Sigmoid colon (tissue), 4 donors: Measurements from ENCODE around the gene SECTM1.

Experiments used
- CTCF ChIP-seq, 4 experiments: fragments of 450-650 bp in 3 of 4; fragments of 200-600 bp in 1 of 4; IDR thresholded peaks; one replicate each; pipeline ENCODE4 v1.5.1; 2016 to 2019; ENCODE audit warnings: antibody characterized with exemption in 4 of 4, mild to moderate bottlenecking in 3 of 4, moderate library complexity in 2 of 4
- EP300 ChIP-seq, 4 donors: sonication (generic); formaldehyde crosslinking; IDR thresholded peaks; one replicate each; pipeline ENCODE4 v1.6.1; 2017; ENCODE audit warnings: antibody characterized with exemption in 4 of 4
- POLR2A ChIP-seq, 2 donors: fragments of 450-650 bp; IDR thresholded peaks; one replicate each; pipeline ENCODE4 v1.6.1; 2016; ENCODE audit warnings: antibody characterized with exemption in 2 of 2, mild to moderate bottlenecking in 2 of 2, moderate library complexity in 2 of 2
- POLR2AphosphoS5 ChIP-seq, 4 donors: sonication (generic); formaldehyde crosslinking; IDR thresholded peaks; one replicate each; pipeline ENCODE4 v1.6.1; 2017; ENCODE audit warnings: antibody characterized with exemption in 4 of 4

- TF ChIP-seq EP300 (IDR thresholded peaks at IDR 0.05) (no peak), POLR2A (IDR thresholded peaks at IDR 0.05) (no peak), CTCF (IDR thresholded peaks at IDR 0.05) (no peak), POLR2AphosphoS5 (IDR thresholded peaks at IDR 0.05) (peak in 3 of 4 donors; percentile 10 to 66 (median 24))
Observed at GRCh38 chr17:82338858-82339633, 5.5 kb upstream of the SECTM1 start.
